GM21515 (cell line): ENCODE results near the gene PROCA1.
"Not testable (repeated sequence)": the region's sequence is repeated elsewhere in the genome, so short reads cannot be mapped to it uniquely, and the experiment has no call there.

ENCODE experiments used
- ATAC-seq: cut with Tn5 transposase; IDR thresholded peaks from one replicate; pipeline ENCODE4 v1.9.1; 2021; ENCODE audit not compliant: unreplicated experiment

Gene PROCA1

GRCh38 chr17:28675980-28676379 lies 35.7 kb downstream of the PROCA1 start:
- ATAC-seq, result no peak

- no peak for ATAC-seq
Observed at GRCh38 chr17:28675490-28675889, 36.2 kb downstream of the PROCA1 start.

- no peak for ATAC-seq
Observed at GRCh38 chr17:28669918-28670317, 41.8 kb downstream of the PROCA1 start.

- no peak for ATAC-seq
Observed at GRCh38 chr17:28667870-28668269, 43.8 kb downstream of the PROCA1 start.

- no peak for ATAC-seq
Observed at GRCh38 chr17:28665994-28666393, 45.7 kb downstream of the PROCA1 start.

GRCh38 chr17:28663723-28664122 lies 48.0 kb downstream of the PROCA1 start:
- ATAC-seq, result no peak

GRCh38 chr17:28662527-28662829 lies 49.2 kb downstream of the PROCA1 start:
- ATAC-seq, result no peak

- peak; percentile 75 for ATAC-seq
Observed at GRCh38 chr17:28661635-28662526, 49.8 kb downstream of the PROCA1 start, which contains the start of the genes SDF2 and SUPT6H. Gene SDF2 (minus strand): TSS chr17:28661906. CDS start chr17:28661876, 30 bp downstream. Gene SUPT6H (plus strand): TSS chr17:28662205. CDS start chr17:28673402, 11,197 bp downstream.

- not testable (repeated sequence) for ATAC-seq
Observed at GRCh38 chr17:28659497-28659881, 52.2 kb downstream of the PROCA1 start.

- not testable (repeated sequence) for ATAC-seq
Observed at GRCh38 chr17:28658766-28659496, 52.8 kb downstream of the PROCA1 start.

GRCh38 chr17:28658342-28658741 lies 53.3 kb downstream of the PROCA1 start:
- not testable (repeated sequence) for ATAC-seq

- no peak for ATAC-seq
Observed at GRCh38 chr17:28657756-28658155, 53.9 kb downstream of the PROCA1 start.

- ATAC-seq, result no peak
Observed at GRCh38 chr17:28655160-28655559, 56.5 kb downstream of the PROCA1 start.
